ENCODE measurements around the gene CDH16.
A peak's percentile ranks its signal among the peaks of the same experiment; 100 is the strongest.
"Not testable (repeated sequence)": the region's sequence is repeated elsewhere in the genome, so short reads cannot be mapped to it uniquely, and the experiment has no call there.

CDH16 gene

DNA sequence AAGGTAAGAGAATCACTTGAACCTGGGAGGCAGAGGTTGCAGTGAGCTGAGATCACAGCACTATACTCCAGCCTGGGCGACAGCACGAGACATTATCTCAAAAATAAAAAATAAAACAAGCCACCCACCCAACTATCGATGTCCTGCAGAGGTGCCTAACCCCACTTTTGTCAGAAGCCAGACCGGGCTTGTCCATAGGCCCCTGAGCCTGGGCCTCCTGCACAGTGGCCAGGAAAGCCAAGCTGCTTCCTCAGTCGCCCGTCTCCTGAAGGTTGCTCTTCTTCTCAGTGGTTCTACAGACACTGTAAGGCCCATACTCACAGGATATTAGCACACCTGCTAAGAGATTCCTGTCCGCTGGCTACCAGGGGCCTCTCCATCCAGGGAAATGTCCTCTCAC is 27.9 kb upstream of the CDH16 start:
- DNase-seq: no peak

DNA sequence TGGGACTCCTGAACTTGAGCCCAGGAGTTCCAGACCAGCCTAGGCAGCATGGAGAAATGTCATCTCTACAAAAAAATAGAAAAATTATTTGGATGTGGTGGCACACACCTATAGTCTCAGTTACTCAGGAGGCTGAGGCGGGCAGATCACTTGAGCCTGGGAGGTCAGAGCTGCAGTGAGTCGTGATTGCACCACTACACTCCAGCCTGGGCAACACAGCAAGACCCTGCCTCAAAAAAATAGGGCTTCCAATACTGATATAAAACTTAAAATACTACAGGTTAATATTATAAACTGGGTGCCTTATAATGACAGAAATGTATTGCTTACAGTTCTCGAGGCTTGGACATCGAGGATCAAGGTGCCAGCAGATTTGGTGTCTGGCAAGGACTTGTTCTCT is 27.3 kb upstream of the CDH16 start:
- no peak for DNase-seq

DNA sequence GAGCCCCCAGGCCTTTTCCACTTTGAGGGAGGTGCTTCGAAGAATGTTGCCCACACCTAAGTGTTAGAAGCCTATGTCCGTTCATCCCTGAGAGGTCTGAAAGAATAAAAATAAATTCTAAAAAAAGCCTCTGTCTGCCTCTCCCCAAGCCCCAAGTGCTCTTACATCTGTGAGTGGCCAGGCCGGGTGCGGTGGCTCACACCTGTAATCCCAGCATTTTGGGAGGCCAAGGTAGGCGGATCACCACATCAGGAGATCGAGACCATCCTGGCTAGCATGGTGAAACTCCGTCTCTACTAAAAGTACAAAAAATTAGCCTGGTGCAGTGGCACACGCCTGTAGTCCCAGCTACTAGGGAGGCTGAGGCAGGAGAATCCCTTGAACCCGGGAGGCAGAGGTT is 26.3 kb upstream of the CDH16 start:
- DNase-seq: not testable (repeated sequence)

DNA sequence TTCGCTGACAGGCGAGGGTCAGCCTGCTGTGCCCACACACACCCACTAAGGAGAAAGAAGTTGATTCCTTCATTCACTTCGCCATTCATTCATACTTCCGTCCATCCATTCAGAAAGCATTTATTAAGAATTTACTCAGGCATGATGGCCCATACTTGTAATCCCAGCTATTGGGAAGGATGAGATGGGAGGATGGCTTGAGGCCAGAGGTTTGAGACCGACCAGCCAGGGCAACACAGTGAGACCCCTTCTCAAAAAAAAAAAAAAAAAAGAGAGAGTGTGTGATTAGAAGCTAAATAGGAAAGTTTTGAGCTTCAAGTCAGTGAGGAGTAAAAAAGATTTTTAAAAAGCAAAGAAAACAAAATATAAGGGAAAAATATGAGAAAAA is 25.4 kb upstream of the CDH16 start:
- no peak for DNase-seq

DNA sequence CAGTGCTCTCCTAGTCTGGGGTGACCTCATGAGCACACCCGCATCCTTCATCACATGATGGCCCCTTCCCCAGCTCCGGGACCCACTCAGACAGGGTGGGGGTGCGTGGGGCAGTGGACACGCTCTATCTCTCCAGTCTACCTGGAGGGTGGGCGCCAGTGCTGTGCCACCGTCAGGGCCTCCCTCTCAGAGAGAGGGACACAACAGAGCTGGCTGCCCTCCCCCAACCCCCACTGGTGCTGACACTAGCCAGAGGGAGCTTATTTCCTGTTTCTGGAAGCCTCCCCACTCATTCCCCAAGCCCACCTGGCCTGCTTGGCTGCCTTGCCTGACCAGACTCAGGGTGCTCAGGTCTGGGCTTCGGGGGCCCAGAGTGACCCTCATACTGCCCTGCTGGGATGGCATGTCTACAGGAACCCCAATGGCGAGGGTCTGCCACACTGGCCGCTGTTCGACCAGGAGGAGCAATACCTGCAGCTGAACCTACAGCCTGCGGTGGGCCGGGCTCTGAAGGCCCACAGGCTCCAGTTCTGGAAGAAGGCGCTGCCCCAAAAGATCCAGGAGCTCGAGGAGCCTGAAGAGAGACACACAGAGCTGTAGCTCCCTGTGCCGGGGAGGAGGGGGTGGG is 24.9 kb upstream of the CDH16 start:
- no peak for DNase-seq

DNA sequence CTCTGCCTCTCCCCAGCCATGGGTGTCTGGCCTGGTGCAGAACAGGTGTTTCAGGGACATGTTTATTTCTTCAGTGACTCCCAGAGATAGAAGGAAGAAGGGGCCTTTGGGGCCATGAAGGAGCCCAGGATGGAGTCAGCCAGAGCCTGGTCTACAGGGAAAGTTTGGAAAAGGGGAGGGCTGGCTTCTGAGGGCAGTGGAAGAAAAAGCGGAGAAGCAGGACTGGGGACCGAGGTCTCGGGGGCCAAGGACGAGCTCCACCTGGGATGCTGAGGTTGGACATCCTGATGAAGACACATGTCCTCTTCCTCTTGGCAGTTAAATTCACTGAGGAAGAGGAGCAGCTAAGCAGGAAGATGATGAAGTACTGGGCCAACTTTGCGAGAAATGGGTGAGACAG is 24.3 kb upstream of the CDH16 start:
- no peak for DNase-seq

DNA sequence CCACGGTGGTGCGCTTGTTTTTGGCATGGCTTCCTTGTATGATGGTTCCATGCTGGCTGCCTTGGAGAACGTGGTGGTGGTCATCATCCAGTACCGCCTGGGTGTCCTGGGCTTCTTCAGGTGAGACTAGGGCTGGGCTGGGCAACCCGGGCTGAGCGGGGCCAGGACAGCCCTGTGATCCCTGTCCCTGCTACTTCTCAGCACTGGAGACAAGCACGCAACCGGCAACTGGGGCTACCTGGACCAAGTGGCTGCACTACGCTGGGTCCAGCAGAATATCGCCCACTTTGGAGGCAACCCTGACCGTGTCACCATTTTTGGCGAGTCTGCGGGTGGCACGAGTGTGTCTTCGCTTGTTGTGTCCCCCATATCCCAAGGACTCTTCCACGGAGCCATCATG is 21.6 kb upstream of the CDH16 start:
- DNase-seq: no peak

DNA sequence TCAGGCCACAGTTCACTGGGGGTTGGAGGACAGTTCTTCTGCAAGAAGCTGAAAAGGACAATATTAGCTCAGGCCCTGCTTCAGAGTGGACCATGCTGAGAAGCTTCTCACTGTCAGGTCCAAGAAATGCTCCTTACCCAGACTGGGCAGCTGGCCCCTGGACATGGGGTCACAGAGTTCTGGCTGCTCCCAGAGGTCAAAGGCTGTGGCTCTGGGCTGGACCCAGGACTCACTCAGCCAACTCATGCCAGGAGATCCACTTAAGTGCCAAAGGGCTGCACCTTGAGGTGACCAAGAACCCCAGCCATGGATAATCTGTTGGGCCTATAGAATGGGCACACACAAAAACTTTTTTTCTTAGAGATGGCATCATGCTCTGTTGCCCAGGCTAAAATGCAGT is 20.7 kb upstream of the CDH16 start:
- DNase-seq: no peak

DNA sequence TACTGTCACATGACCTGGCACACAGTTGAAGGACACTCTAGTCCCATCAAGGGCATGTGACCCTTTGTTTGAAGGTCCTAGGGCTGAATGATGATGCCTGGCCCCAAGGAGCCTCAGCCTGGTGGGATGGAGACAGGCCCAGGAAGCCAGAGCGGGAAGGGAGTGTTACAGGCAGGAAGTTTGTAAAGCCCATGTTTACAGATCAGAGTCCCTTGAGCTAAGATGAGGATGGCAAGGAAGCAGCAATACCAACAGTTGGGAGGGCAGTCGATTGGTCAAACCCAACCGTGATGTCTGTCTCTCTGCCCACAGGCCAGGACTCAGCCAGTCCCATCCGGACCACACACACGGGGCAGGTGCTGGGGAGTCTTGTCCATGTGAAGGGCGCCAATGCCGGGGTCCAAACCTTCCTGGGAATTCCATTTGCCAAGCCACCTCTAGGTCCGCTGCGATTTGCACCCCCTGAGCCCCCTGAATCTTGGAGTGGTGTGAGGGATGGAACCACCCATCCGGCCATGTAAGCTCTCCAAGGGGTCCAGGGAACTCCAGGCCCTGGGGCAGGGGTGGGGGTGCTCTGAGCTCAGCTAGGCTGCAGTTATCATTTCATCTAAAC is 19.1 kb upstream of the CDH16 start:
- DNase-seq: no peak

DNA sequence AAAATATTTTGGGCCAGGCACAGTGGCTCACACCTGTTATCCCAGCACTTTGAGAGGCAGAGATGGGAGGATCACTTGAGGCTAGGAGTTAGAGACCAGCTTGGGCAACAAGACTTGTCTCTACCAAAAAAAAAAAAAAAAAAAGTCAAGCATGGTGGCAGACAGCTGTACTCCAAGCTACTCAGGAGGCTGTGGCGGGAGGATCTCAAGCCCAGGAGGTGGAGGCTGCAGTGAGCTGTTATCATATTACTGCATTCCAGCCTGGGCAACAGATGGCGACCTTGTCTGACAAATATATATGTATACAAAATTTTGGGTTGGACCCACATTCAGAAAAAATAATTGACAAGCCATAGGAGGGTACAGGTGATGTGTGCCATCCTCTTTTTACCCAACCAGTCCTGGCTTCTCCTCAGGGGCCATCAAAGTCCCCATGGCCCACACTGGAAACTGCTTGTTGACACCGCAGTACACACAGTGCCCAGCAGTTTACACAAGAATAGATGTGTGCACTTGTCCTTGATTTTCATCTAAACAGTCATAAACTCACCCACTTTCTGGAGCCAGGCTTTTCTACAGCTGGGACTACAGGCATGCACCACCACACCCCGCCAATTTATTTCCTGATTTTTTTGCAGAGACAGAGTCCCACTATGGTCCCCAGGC is 18.3 kb upstream of the CDH16 start:
- no peak for DNase-seq

DNA sequence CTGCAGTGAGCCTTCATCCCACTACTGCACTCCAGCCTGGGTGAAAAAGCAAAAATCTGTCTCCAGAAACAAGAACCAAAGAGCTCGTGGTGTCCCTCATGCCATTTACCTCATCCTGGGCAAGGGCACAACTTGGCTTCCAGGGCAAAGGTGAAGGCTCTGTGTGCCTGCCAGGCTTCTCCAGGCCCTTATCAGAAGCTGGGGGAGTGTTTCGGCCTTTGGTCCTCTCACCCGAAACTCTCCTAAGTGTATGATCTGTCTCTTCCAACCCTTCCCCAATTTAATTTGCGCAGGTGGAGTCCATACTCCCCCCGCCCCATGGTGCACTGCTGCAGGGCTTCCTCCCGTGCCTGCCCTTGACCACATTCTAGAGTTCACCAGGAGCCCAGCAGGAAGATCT is 17.8 kb upstream of the CDH16 start:
- DNase-seq: no peak

DNA sequence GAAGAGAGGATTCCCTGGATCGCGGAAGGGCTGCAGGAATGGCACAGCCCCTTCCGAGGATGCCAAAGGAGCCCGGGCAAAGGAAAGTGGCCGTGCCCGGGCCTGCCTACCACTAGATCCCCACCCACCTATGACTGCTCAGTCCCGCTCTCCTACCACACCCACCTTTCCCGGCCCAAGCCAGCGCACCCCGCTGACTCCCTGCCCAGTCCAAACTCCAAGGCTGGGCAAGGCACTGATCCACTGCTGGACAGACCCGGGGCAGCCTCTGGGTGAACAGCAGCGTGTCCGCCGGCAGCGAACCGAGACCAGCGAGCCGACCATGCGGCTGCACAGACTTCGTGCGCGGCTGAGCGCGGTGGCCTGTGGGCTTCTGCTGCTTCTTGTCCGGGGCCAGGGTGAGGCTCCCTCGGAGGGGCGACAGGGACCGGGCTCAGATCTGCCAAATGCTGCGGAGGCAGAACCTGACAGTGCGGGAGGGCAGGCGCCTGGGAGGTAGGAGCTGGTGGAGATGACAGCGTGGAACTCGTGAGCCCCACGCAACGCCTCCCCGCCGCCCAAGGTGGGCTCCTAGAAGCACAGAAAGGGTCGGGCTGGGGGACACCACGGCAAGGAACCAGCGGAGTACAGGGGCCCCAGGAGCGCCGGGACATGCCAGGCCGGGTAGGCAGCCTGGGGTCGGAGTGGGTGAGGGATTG is 16.8 kb upstream of the CDH16 start, which contains the start of gene CES2:
Gene CES2 (plus strand): TSS at position 203 of the 698 bp plus-strand sequence. CDS start 120 bp downstream, at position 323.
- DNase-seq: no peak

DNA sequence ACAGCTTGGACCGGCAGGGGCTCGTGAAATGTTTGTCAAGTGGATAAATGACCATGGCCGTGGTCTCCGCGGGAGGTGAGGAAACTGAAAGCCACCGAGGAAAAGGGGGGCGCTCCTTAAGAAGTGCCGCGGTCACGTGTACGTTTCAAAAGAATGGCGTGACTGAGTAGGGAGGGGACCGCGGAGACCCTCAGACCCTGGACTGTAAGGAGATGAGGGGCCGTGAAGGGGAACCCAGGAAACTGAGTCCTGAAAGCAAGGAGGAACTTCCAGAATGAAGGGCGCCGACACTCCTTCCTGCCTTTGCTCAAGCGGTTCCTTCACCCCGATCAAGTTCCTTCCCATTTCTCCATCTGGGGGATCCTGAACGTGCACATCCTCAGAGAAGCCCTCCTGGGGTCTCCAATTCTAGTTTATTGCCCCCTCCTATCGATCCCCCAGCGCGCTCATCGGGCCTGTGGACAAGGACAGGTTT is 16.2 kb upstream of the CDH16 start:
- DNase-seq: not testable (repeated sequence)

DNA sequence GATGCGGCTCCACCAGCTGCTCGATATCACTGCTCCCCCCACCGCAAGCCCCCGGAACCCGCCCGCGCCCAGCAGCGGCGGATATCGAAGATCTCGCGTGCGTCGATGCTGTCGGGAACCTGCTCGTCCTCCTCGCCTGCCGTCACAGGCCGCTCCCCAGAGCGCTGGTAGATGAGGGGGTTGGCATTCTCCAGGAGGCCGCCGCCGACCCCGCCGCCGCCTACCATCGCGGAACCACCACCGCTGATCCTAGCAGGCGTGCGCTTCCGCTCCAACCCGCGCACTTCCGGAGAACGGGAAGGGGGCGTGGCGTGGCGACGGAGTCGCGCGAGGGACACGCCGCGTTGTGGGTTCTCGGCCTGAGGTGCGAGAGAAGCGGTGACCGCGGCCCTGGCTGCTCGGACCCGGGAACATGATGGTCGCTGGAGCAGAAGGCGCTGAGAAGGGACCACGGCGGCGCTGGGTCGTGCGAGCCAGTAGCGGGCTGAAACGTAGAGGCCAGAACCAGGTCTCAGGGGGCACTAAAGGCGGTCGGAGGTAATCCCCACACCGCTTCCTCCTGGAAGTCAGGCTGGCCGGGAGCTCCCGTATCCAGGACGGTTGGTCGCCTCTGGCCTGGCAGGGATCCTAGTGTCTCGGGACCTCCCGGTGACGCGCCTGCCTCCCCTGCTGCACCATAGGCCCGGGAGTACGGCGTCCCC is 15.6 kb upstream of the CDH16 start, which contains the start of gene CIAO2B:
Gene CIAO2B (minus strand): TSS at position 265 of the 701 bp plus-strand sequence. CDS start 38 bp downstream, at position 227.
- peak; percentile 89 for DNase-seq

DNA sequence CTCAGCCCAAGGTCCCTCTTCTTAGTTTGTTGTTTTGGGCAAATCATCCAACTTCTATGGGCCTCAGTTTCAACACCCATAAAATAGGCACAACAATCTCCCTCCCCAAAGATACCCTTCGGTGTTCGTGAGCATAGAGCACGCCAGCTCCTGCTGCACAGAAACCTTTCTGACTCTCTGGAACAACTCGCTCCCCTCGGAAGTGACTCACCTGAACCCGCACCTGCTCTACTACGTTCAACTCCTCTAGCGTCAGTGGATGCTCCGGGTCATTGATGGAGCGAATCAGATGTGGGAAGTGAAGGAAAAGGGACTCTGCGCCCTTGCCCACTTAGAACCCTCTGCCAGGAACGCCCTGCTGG is 15.1 kb upstream of the CDH16 start:
- peak; percentile 54 for DNase-seq

DNA sequence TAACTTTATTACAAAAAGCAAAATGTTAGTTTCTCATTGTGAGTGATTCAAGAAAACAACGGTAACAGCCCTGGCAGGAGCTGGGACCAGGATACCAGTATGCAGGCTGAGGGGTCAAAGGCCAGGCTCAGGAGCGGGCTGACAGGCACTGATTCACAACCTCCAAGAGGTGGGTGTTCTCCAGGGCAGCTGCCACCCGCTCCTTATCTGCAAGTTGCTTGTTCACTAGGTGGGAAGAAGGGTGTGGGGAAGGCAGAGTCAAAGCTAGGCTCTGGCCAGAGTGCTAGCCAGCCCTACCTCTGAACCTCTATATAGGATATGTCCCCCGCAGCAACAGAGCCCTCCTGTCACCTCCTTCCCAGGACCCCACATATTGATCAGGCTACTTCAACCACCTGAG is 13.4 kb upstream of the CDH16 start:
- no peak for DNase-seq

DNA sequence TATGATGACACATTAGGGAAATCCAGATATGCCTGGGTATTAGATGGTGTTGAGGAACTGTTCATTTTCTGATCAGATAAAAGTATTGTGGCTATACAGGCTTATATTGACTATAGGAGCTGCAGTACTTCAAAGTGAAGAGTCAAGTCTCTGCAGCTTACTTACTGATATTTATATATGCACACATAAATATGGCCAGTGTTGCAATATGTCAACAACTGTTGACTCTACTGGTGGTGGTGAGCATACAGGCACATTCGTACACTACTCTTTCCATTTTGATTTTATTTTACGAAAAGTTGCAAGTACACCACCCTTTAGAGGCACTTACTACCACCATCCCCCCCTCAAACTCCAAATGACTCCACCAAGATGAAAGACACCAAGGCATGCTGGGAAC is 13.0 kb upstream of the CDH16 start:
- DNase-seq: no peak

DNA sequence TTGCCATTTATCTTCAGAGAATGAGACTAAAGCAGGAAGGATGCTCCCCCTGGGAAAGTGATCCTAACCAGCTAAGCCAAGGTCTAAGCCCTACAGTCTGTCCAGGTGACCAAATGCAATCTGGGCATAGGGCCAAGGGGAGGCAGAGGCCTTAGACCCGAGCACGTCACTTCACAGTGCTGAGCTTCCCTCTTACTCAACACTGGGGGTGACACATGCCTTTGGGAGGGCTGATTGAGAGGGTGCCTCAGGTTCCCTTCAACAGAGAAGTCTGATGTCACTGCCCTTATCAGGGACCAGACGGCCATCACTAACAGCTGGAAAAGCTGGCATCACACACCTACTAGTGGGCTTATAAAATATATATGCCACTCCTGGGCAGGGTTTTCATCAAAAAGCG is 11.5 kb upstream of the CDH16 start:
- DNase-seq: no peak

DNA sequence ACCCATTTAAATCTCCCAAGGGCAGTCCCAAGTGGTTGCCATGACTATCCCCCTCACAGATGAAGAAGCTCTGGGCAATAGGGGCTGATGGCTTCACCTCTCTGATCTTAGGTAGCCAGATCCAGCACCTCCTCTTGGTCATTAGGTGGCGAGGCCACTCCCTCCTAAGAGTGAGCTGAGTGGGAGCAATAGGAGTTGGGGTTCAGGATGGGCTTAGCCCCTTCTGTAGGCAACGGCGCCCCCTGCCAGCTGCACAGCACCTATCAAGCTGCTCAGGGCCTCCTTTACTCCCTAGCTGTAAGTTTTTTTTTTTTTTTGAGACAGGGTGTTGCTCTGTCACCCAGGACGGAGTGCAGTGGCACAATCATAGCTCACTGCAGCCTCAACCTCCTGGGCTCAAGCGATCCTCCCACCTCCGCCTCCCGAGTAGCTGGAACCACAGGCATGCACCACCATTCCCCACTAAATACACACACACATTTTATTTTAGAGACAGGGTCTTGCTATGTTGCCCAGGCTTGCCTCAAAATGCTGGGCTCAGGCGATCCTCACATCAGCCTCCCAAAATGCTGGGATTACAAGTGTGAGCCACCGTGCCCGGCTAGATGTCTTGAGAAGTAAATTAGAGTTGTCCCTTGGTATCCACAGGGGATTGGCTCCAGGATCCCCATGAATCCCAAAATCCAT is 10.2 kb upstream of the CDH16 start:
- no peak for DNase-seq

DNA sequence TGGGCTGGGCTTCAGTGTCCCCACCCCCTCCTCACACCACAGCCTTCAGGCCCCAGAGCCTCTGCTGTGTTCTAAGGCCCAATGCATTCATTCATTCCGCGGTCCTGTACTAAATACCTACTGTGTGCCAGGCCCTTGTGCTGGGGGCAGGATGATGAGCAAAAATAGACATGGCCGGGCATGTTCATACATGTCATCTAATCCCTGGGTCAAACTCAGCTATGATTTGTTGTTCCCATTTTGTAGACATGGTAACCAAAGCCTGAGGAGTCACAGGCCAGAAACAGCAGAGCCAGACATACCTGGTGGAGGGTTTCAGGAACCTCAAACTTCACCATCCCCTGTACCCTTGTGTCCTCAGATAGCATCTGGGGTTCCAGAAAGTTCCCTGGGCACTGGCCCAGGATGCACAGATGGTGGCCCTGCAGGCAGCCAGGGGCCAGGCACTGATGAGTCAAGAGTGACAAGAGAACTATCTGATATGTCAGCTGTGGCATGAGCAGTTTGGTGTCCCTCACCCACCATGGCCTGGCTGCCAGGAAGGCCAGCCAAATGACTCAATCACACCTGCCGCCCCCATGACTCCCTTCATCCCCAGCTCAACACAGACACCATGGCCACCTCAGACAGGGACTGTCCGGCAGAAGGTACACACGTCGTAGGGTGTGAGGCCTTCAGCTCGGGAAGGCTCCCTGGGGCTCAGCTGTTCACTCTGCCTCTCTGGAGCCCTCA is 9.4 kb upstream of the CDH16 start:
- DNase-seq: no peak

DNA sequence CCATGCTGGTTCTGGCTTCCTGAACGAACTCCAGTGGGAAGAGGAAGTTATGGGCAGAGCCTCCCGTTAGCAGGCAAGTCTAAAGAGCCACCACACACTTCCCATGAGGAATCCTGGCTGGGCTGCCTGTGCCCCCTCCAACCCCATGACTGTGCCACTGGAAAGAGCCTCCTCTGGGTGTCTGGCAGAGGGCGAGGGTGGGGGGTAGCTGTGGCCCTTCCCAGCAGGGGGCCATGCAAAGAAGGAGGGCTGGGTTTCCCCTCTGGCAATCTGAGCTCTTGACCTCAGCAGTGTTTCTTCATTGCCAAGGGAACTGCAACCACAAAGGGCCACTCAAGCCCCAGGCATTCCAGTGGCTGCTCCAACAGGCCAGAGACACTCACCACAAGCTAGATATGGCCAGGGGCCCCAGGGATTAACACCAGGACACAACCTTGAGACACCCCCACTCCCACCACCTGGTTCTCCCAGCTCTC is 8.3 kb upstream of the CDH16 start:
- no peak for DNase-seq
